ENCODE measurements around the gene ILK. TPM values are rescaled to one million over a fixed set of nuclear protein-coding genes. Genes with fewer than 3 reads are reported as not detected.

The ILK gene
- total and polyA plus RNA-seq, 9 donors = 79.8 to 337 (median 140) TPM

- H3K27ac ChIP-seq = no peak overlapping the region
- WGBS, 3 donors = 84 to 91% (median 90%) methylated on average over 11 of the region's 11 CpGs
- H3K27me3 ChIP-seq = no peaks in the 10 kb centered on the region
- H3K4me3 ChIP-seq = no peak overlapping the region
- DNase-seq = peak in 1 of 5 donors; percentile 7
- peaks cover 7% of the 10 kb centered on the region for H3K4me1 ChIP-seq (ENCODE audit: insufficient read depth)
- no peaks in the 10 kb centered on the region for H3K9me3 ChIP-seq
- no peaks in the 10 kb centered on the region for H3K36me3 ChIP-seq
- intact Hi-C loops (cut with DNase I) = no loop called here
- TF ChIP-seq CTCF (IDR thresholded peaks at IDR 0.05) = no peak
- no peak for TF ChIP-seq POLR2A (IDR thresholded peaks at IDR 0.05)
- TF ChIP-seq EP300 (IDR thresholded peaks at IDR 0.05) = no peak
Measured at GRCh38 chr11:6631361-6631890, 27.9 kb downstream of the ILK start.

GRCh38 chr11:6632116-6633073 is 28.8 kb downstream of the ILK start:
- no peak overlapping the region for H3K4me3 ChIP-seq
- H3K27ac ChIP-seq = no peak overlapping the region
- TF ChIP-seq CTCF (IDR thresholded peaks at IDR 0.05) (no peak), EP300 (IDR thresholded peaks at IDR 0.05) (no peak), POLR2A (IDR thresholded peaks at IDR 0.05) (no peak)
- DNase-seq = peak in 1 of 5 donors; percentile 11
- no peaks in the 10 kb centered on the region for H3K27me3 ChIP-seq
- no peaks in the 10 kb centered on the region for H3K9me3 ChIP-seq
- intact Hi-C loops (cut with DNase I) = no loop called here
- H3K36me3 ChIP-seq = no peaks in the 10 kb centered on the region
- H3K4me1 ChIP-seq (ENCODE audit: insufficient read depth) = peaks cover 7% of the 10 kb centered on the region
- WGBS, 3 donors = 87 to 91% (median 89%) methylated on average over 24 to 29 of the region's 29 CpGs

- H3K36me3 ChIP-seq = no peaks in the 10 kb centered on the region
- intact Hi-C loops (cut with DNase I) = no loop called here
- H3K4me3 ChIP-seq = no peak overlapping the region
- no peak for TF ChIP-seq EP300 (IDR thresholded peaks at IDR 0.05)
- no peak for TF ChIP-seq POLR2A (IDR thresholded peaks at IDR 0.05)
- TF ChIP-seq CTCF (IDR thresholded peaks at IDR 0.05) = no peak
- no peaks in the 10 kb centered on the region for H3K9me3 ChIP-seq
- peak in 1 of 5 donors; percentile 15 for DNase-seq
- no peaks in the 10 kb centered on the region for H3K27me3 ChIP-seq
- 89 to 91% (median 91%) methylated on average over 16 of the region's 16 CpGs for WGBS, 3 donors
- H3K27ac ChIP-seq = no peak overlapping the region
- peaks cover 10% of the 10 kb centered on the region for H3K4me1 ChIP-seq (ENCODE audit: insufficient read depth)
Measured at GRCh38 chr11:6633422-6634408, 30.1 kb downstream of the ILK start.

- Histone ChIP-seq H3K4me3 (no peak overlapping the region), H3K4me1 (ENCODE audit: insufficient read depth) (peaks cover 10% of the 10 kb centered on the region), H3K9me3 (no peaks in the 10 kb centered on the region), H3K27ac (no peak overlapping the region), H3K36me3 (no peaks in the 10 kb centered on the region), H3K27me3 (no peaks in the 10 kb centered on the region)
- intact Hi-C loops (cut with DNase I) = no loop called here
- TF ChIP-seq POLR2A (IDR thresholded peaks at IDR 0.05) (no peak), CTCF (IDR thresholded peaks at IDR 0.05) (no peak), EP300 (IDR thresholded peaks at IDR 0.05) (no peak)
- WGBS, 3 donors = 45 to 73% (median 71%) methylated on average over 1 of the region's 1 CpG
- no peak for DNase-seq
Measured at GRCh38 chr11:6634534-6634933, 31.0 kb downstream of the ILK start.
